EL (cell line): ENCODE results near the gene POLD3.
A peak's percentile ranks its signal among the peaks of the same experiment; 100 is the strongest.
"Not testable (repeated sequence)": the region's sequence is repeated elsewhere in the genome, so short reads cannot be mapped to it uniquely, and the experiment has no call there.

ENCODE experiments used
- DNase-seq: peaks from one replicate; pipeline ENCODE4 v3.0.0-alpha.2; 2016

POLD3 gene

GRCh38 chr11:74639533-74639932 is 47.2 kb downstream of the POLD3 start:
- no peak for DNase-seq

- DNase-seq = no peak
Observed at GRCh38 chr11:74641289-74641688, 48.9 kb downstream of the POLD3 start.

DNA sequence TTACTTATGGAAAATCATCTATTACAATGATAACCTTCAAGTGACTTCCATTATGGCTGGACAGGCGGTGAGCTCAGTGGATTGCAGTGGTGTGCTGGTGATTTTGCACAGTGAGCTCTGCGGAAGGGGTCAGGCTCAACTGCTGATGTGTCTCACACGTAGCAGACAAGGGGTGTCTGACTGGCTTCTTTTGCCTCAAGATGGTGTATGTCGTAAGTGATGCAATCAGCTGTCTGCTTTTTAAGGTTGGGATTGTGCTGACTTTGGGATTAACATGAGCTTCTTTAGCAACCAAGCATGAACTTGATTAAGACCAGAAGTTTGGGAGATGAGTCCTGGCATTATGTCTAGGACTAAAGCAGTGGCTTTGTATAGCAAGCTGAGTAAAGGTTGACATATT is 49.5 kb downstream of the POLD3 start:
- DNase-seq = no peak

DNA sequence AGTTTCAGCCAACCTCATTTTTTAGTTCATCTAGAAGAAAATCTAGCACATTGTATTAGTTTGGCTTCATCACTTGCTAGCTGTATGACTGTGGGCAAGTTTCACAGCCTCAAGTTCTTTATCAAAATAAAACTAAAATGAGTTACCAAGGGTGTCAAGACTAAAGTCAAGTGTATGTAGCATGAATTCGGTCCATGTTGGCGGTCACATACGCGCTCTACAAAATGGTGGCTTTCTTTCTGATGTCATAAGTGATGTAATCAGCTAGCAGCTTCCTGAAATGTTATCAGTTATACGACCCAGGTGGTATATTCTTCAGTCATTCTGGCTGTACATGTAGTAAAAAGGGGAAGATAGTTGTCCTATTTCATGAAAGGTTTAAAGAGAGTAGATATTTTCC is 50.5 kb downstream of the POLD3 start:
- DNase-seq = no peak

- DNase-seq = no peak
Observed at GRCh38 chr11:74644081-74644480, 51.7 kb downstream of the POLD3 start.

- DNase-seq = no peak
Observed at GRCh38 chr11:74646215-74646614, 53.8 kb downstream of the POLD3 start.

DNA sequence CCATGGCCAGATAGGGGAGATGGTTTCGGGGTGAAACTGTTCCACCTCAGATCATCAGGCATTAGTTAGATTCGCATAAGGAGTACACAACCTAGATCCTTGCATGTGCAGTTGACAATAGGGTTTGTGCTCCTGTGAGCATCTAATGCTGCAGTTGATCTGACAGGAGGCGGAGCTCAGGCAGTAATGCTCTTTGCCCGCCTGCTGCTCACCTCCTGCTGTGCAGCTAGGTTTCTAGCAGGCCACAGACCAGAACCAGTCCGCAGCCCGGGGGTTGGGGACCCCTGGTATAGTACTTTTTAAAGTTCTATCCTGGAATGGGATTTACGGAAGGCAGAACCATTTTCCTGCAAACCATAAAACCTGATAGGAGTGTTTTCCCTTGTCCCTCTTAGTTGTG is 54.6 kb downstream of the POLD3 start:
- no peak for DNase-seq

- no peak for DNase-seq
Observed at GRCh38 chr11:74647404-74647803, 55.0 kb downstream of the POLD3 start.

GRCh38 chr11:74647831-74648230 is 55.4 kb downstream of the POLD3 start:
- no peak for DNase-seq

- DNase-seq = peak; percentile 13
Observed at GRCh38 chr11:74648894-74649293, 56.5 kb downstream of the POLD3 start.

DNA sequence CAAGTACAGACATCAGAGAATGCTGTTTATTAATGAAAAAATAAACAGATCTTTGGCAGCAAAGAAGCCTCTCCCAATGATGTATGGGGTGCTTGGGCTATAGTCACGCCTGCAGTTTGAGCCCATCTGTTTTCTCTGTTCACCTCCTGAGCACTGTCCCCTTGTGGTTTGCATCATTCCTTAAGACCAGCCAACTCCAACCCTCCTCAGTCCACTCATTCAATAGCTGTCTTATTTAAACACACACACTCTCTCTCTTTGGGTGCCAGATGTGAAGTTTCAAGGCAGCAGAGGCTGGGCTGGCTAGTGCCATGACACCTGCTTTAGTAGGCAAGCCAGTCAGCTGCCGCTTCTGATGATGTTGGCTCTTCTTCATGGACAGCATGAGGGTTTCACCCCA is 58.1 kb downstream of the POLD3 start:
- peak; percentile 26 for DNase-seq

DNA sequence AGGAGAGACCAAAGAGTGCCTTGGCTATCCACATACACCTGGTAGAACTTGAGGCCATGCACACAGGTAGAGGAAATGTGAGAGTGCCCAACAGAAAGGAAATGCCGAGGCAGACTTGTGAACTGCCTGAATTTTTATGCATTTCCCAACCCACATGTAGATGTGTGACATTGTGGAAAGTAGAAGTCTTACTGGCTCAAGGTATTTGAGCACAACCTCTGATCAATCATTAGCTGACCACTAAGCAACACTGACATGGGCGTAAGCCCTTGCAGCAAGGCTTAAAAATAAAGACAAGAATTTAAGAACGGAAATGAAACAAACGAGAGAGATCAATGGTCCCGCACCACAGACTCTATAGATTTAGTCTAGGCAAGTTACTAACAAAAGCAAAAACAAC is 62.6 kb downstream of the POLD3 start:
- DNase-seq = no peak

DNA sequence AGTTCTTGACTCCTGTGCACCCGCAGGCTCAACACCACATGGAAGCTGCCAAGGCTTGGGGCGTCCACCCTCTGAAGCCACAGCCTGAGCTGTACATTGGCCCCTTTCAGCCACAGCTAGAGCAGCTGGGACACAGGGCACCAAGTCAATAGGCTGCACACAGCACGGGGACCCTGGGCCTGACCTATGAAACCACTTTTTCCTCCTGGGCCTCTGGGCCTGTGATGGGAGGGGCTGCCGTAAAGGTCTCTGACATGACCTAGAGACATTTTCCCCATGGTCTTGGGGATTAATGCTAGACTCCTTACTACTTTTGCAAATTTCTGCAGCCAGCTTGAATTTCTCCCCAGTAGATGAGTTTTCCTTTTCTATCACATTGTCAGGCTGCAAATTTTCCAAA is 66.7 kb downstream of the POLD3 start:
- DNase-seq = not testable (repeated sequence)

DNA sequence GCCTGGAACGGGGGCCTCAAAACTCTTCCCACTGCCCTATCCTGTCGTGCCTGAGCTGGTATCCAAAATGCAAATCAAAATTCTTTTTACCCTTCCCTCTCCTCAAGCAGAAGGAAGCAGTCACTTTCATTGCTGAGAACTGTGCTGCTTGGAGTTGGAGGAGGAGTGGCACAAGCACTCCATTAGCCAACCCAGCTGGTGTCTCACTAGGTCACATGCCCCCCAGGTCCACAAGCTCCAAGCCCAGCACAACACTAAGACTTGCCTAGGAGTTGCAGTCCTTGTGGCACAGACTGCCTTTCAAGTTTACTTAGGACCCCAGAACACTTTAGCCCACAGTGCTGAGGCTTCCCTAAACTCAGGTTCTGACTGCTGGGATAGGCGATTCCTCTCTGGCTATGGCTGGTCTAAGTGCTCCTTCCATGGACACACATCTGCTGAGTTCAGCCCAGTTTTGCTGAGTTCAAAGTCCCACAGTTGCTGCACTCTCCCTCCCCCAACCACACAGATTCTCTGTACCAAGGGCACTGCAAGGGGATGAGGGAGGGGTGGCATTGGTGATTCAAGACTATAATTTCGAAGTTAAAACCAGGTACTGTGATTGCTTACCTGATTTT is 70.2 kb downstream of the POLD3 start:
- no peak for DNase-seq

- no peak for DNase-seq
Observed at GRCh38 chr11:74663315-74663714, 70.9 kb downstream of the POLD3 start.

- DNase-seq = no peak
Observed at GRCh38 chr11:74669211-74670160, 77.1 kb downstream of the POLD3 start.

DNA sequence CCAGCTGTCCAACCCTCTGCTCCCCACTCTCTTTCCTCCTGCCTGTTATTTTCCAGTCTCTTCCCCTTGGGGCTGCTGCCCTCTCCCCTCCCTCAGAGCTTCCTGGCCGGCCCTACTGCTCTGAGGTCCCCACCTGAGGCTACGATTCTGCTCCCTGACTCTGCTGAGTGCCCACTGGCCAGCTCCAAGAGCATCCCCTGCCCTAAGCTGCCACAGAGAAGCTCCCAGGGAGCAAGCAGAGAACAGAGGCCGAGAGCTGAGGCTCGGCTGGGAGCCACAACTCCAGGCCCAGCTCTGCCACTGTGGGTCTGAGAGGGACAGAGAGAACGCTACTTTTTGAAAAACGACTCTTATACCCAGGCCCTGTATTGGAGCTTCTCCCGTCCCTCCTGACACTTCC is 77.8 kb downstream of the POLD3 start:
- DNase-seq = no peak

- peak; percentile 82 for DNase-seq
Observed at GRCh38 chr11:74671520-74672196, 79.3 kb downstream of the POLD3 start.

- no peak for DNase-seq
Observed at GRCh38 chr11:74672332-74672955, 80.1 kb downstream of the POLD3 start.

GRCh38 chr11:74672956-74673692 is 80.7 kb downstream of the POLD3 start:
- peak; percentile 99 for DNase-seq

DNA sequence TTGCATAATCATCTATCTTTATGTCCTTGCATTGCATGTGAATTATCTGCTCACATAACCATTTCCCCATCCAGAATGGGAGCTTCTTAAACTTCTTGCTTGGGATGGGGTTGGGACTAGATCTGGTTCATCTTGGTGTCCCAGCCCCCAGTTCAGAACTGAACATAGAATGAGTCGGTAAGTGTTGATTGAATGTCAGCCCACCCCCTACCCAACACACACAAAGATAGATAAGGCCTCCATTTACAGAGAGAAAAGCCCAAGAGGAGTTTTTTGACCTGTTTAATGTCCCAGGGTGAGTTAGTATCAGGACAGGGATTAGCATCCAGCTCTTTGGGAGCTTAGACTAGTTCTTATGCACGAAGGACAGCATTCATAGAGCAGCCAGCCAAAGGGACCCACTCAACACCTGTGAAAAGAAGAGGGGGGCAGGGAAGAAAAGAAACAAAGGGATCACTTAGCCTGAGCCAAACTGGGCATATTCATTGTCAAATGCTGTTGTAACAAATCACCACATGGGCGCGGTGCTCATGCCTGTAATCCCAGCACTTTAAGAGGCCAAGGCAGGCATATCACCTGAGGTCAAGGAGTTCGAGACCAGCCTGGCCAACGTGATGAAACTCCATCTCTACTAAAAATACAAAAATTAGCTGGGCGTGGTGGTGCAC is 81.4 kb downstream of the POLD3 start:
- no peak for DNase-seq

DNA sequence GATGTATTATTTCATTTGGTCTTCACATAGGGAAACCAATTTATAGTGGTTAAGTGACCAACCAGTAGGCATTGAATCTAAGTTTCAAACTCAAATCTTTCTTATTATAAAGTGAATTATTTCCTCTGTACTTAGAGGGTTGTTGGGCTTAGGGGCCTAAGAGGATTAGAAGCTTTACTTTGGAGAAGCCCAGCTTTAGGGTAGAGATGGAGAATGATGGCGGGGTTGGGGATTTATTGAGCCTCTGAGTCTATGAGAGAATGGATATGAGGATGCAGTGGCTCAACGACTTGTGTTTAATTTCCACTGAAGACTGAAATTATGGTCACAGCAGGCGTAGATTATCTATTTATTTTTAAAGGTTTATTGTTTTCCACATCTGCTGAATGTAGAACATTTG is 83.4 kb downstream of the POLD3 start:
- no peak for DNase-seq
